ENCODE measurements around the gene SCP2D1. TPM values are rescaled to one million over a fixed set of nuclear protein-coding genes. Genes with fewer than 3 reads are reported as not detected.
"Not testable (repeated sequence)": the region's sequence is repeated elsewhere in the genome, so short reads cannot be mapped to it uniquely, and the experiment has no call there.

SCP2D1 gene
- total RNA-seq, 1 experiment from 2014 or later, result not detected

DNA sequence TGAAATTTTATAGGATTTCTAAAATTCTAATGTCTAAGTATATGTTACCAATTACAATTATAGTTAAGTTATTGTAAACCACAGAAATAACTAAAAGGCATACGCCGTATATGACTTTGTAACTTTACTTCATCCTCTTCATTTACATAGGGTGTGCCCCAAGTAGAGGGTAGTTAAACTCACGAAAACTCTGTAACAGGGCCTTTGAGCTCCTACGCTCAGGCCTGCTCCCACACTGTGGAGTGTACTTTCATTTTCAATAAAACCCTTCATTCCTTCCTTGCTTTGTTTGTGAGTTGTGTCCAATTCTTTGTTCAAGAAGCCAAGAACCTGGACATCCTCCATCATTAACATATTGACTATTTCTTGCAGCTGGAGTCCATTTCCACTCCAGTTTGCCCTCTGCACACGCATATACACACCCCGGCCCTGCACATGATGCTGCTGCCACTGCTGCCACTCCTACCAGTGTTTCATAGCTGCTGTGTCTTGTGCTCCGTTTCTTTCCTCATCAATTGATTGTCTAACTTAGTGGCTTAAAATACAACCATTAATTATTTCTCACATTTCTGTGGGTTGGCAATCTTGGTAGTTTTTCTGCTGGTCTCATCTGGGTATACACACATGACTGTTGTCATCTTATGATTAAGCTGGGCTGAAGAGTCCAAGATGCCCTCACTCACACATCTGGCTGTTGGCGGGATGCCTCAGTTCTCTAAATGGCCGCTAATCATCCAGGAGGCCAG, 33.0 kb upstream of the SCP2D1 start:
- H3F3A ChIP-seq (ENCODE audit: low read length, unreplicated experiment), result no peaks in the 10 kb centered on the region

DNA sequence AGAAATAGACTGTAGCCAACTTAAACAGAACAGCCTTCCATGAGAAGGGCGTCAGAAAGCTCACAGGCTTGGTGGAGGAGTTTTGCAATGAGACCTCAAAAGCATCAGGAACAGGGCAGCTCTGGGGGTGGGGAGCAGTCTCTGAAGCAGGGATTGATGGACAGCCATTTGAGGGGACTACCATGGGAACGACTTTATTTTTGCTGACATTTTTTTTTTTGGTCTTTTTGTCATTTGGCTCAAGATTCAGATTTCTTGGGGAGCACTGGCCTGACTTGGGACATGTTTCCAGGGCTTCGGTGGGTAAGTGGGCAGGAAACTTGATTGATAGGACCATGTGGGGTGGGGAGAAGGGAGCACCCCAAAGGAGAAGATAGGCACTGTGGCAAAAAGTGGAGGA, 32.1 kb upstream of the SCP2D1 start:
- Histone ChIP-seq H3K4me2 (ENCODE audit: low read length) (no peak overlapping the region), H3K9me2 (replicated peaks; ENCODE audit: low read length) (0 out of 2 replicates have a peak, but pooled peaks cover 4% of the 10 kb centered on the region), H3K36me3 (ENCODE audit: low read depth, low read length) (no peaks in the 10 kb centered on the region), H3K4me3 (ENCODE audit: low read length) (no peak overlapping the region), H2AFZ (ENCODE audit: low read length) (no peak overlapping the region), H3K27ac (ENCODE audit: low read length) (no peak overlapping the region), H3K9me3 (ENCODE audit: low read length) (no peaks in the 10 kb centered on the region), H3K79me2 (ENCODE audit: low read length) (no peaks in the 10 kb centered on the region), H4K20me1 (ENCODE audit: low read length) (no peaks in the 10 kb centered on the region), H3K9ac (ENCODE audit: low read length) (no peak overlapping the region), H3K27me3 (ENCODE audit: low read length) (peaks cover 41% of the 10 kb centered on the region), H3K4me1 (ENCODE audit: insufficient read depth, low read length) (no peaks in the 10 kb centered on the region), H3F3A (ENCODE audit: low read length, unreplicated experiment) (no peaks in the 10 kb centered on the region)
- intact Hi-C loops (cut with micrococcal nuclease), result no loop called here
- POLR2A ChIA-PET (ENCODE audit: unreplicated experiment), result no interaction called here
- no peak for DNase-seq
- TF ChIP-seq, protein P1, sequence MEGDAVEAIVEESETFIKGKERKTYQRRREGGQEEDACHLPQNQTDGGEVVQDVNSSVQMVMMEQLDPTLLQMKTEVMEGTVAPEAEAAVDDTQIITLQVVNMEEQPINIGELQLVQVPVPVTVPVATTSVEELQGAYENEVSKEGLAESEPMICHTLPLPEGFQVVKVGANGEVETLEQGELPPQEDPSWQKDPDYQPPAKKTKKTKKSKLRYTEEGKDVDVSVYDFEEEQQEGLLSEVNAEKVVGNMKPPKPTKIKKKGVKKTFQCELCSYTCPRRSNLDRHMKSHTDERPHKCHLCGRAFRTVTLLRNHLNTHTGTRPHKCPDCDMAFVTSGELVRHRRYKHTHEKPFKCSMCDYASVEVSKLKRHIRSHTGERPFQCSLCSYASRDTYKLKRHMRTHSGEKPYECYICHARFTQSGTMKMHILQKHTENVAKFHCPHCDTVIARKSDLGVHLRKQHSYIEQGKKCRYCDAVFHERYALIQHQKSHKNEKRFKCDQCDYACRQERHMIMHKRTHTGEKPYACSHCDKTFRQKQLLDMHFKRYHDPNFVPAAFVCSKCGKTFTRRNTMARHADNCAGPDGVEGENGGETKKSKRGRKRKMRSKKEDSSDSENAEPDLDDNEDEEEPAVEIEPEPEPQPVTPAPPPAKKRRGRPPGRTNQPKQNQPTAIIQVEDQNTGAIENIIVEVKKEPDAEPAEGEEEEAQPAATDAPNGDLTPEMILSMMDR (conservative IDR thresholded peaks at IDR 0.05; ENCODE audit: low read depth, low read length), result no peak
- TF ChIP-seq EZH2phosphoT487 (IDR thresholded peaks at IDR 0.05; ENCODE audit: borderline replicate concordance, low read length) (no peak), EZH2 (IDR thresholded peaks at IDR 0.05; ENCODE audit: low read length, unreplicated experiment) (no peak)
- ATAC-seq, result no peak
- BruUV-seq (replicated peaks), result no TSS peak
- CTCF ChIA-PET, result no interaction called here

More for the DNA sequence above, 33.0 kb upstream of the SCP2D1 start:
- Histone ChIP-seq H3K4me3 (ENCODE audit: low read length) (no peak overlapping the region), H3K4me2 (ENCODE audit: low read length) (no peak overlapping the region), H3K9me3 (ENCODE audit: low read length) (no peaks in the 10 kb centered on the region), H3K27ac (ENCODE audit: low read length) (no peak overlapping the region), H3K79me2 (ENCODE audit: low read length) (no peaks in the 10 kb centered on the region), H3K4me1 (ENCODE audit: insufficient read depth, low read length) (no peaks in the 10 kb centered on the region), H3K27me3 (ENCODE audit: low read length) (peaks cover 40% of the 10 kb centered on the region), H3K9me2 (replicated peaks; ENCODE audit: low read length) (0 out of 2 replicates have a peak, but pooled peaks cover 4% of the 10 kb centered on the region), H2AFZ (ENCODE audit: low read length) (no peak overlapping the region), H3K9ac (ENCODE audit: low read length) (no peak overlapping the region), H3K36me3 (ENCODE audit: low read depth, low read length) (no peaks in the 10 kb centered on the region), H4K20me1 (ENCODE audit: low read length) (no peaks in the 10 kb centered on the region)
- TF ChIP-seq EZH2phosphoT487 (IDR thresholded peaks at IDR 0.05; ENCODE audit: borderline replicate concordance, low read length), result no peak
- no peak for TF ChIP-seq EZH2 (IDR thresholded peaks at IDR 0.05; ENCODE audit: low read length, unreplicated experiment)
- TF ChIP-seq, protein P1 (conservative IDR thresholded peaks at IDR 0.05; ENCODE audit: low read depth, low read length), result no peak
- ChIA-PET POLR2A (ENCODE audit: unreplicated experiment) (no interaction called here), CTCF (no interaction called here)
- ATAC-seq (no peak), DNase-seq (no peak)
- intact Hi-C loops (cut with micrococcal nuclease), result no loop called here
- no TSS peak for BruUV-seq (replicated peaks)

DNA sequence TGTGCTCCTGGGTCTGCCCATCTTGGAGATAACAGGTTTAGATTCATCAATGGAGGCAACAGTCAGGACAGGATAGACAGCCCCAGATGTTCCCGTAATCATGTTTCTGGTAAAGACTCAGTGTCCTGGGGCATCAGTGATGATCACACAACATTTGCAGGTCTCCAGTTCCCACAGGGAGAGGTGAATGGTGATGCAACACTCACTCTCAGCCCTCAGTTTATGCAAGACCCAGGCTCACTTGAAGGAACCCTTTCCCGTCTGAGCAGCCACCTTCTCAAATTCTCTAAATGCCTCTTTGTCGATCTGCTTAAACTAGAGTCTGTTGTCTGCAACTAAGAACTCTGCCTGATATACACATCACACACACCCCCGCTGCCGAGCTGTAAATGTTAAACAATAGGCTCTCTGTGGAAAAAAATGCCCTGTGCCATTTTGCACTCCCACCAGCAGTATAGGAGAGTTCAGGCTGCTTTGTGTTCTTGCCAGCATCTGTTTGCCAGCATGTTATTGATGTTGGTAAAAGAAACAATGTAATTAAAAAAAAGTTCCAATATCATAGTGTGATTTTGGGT, 30.1 kb upstream of the SCP2D1 start:
- Histone ChIP-seq H3K36me3 (ENCODE audit: low read depth, low read length) (no peaks in the 10 kb centered on the region), H2AFZ (ENCODE audit: low read length) (no peak overlapping the region), H3K4me1 (ENCODE audit: insufficient read depth, low read length) (no peaks in the 10 kb centered on the region), H3K9ac (ENCODE audit: low read length) (no peak overlapping the region), H3K27ac (ENCODE audit: low read length) (no peak overlapping the region), H3F3A (ENCODE audit: low read length, unreplicated experiment) (no peaks in the 10 kb centered on the region), H3K27me3 (ENCODE audit: low read length) (peaks cover 41% of the 10 kb centered on the region), H3K9me3 (ENCODE audit: low read length) (no peaks in the 10 kb centered on the region), H3K4me2 (ENCODE audit: low read length) (no peak overlapping the region), H3K4me3 (ENCODE audit: low read length) (no peak overlapping the region), H3K9me2 (replicated peaks; ENCODE audit: low read length) (0 out of 2 replicates have a peak, but pooled peaks cover 4% of the 10 kb centered on the region), H3K79me2 (ENCODE audit: low read length) (no peaks in the 10 kb centered on the region), H4K20me1 (ENCODE audit: low read length) (no peaks in the 10 kb centered on the region)
- intact Hi-C loops (cut with micrococcal nuclease), result no loop called here
- ChIA-PET POLR2A (ENCODE audit: unreplicated experiment) (no interaction called here), CTCF (no interaction called here)
- no TSS peak for BruUV-seq (replicated peaks)
- TF ChIP-seq, protein P1 (conservative IDR thresholded peaks at IDR 0.05; ENCODE audit: low read depth, low read length), result no peak
- TF ChIP-seq EZH2phosphoT487 (IDR thresholded peaks at IDR 0.05; ENCODE audit: borderline replicate concordance, low read length), result no peak
- TF ChIP-seq EZH2 (IDR thresholded peaks at IDR 0.05; ENCODE audit: low read length, unreplicated experiment), result no peak
- DNase-seq, result no peak
- no peak for ATAC-seq

DNA sequence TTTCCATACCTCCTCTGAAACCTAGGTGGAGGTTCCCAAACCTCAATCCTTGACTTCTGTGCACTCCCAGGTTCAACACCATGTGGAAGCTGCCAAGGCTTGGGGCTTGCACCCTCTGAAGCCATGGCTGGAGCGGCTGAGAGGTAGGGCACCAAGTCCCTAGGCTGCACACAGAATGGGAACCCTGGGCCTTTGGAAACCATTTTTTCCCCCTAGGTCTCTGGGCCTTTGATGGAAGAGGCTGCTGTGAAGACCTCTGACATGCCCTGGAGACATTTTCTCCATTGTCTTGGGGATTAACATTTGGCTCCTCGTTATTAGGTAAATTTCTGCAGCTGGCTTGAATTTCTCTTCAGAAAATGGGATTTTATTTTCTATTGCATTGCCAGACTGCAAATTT, 26.5 kb upstream of the SCP2D1 start:
- H3K4me3 ChIP-seq (ENCODE audit: low read length); H3K4me2 ChIP-seq (ENCODE audit: low read length); H3K4me1 ChIP-seq (ENCODE audit: insufficient read depth, low read length); DNase-seq; H3K9me2 ChIP-seq (replicated peaks; ENCODE audit: low read length); H3K79me2 ChIP-seq (ENCODE audit: low read length); ATAC-seq; H3K9ac ChIP-seq (ENCODE audit: low read length); H3K9me3 ChIP-seq (ENCODE audit: low read length); BruUV-seq (replicated peaks); H3F3A ChIP-seq (ENCODE audit: low read length, unreplicated experiment); H2AFZ ChIP-seq (ENCODE audit: low read length); intact Hi-C loops (cut with micrococcal nuclease); CTCF ChIA-PET; H4K20me1 ChIP-seq (ENCODE audit: low read length); POLR2A ChIA-PET (ENCODE audit: unreplicated experiment); H3K36me3 ChIP-seq (ENCODE audit: low read depth, low read length); H3K27ac ChIP-seq (ENCODE audit: low read length): not testable (repeated sequence)
- peaks cover 62% of the 10 kb centered on the region for H3K27me3 ChIP-seq (ENCODE audit: low read length)

All from PC-3 (cell line).